Liver (tissue), 3 donors: ENCODE measurements around the gene GSX2.

Experiments used
- JUND ChIP-seq, 2 donors: IDR thresholded peaks; 2 replicates each; pipeline ENCODE4 v1.6.1; 2016; ENCODE audit warnings: antibody characterized with exemption in 2 of 2
- MAX ChIP-seq: IDR thresholded peaks from 2 replicates; pipeline ENCODE4 v1.6.1; 2016; ENCODE audit warnings: antibody characterized with exemption
- NR2F2 ChIP-seq: IDR thresholded peaks from 2 replicates; pipeline ENCODE4 v1.6.1; 2016; ENCODE audit warnings: antibody characterized with exemption
- RAD21 ChIP-seq, 2 donors: IDR thresholded peaks; 2 replicates each; pipeline ENCODE4 v1.6.1; 2016; ENCODE audit warnings: antibody characterized with exemption in 2 of 2, mild to moderate bottlenecking in 2 of 2
- TAF1 ChIP-seq: conservative IDR thresholded peaks from 2 replicates; pipeline ENCODE4 v1.6.1; 2016; ENCODE audit warnings: antibody characterized with exemption, mild to moderate bottlenecking
- YY1 ChIP-seq: IDR thresholded peaks from 2 replicates; pipeline ENCODE4 v1.6.1; 2016; ENCODE audit warnings: antibody characterized with exemption, mild to moderate bottlenecking
- ZBTB33 ChIP-seq: IDR thresholded peaks from 2 replicates; pipeline ENCODE4 v1.6.1; 2016; ENCODE audit warnings: antibody characterized with exemption
- TF ChIP-seq, protein P1 (sequence below): IDR thresholded peaks from 2 replicates; pipeline ENCODE4 v1.6.1; 2016; ENCODE audit warnings: antibody characterized with exemption, mild to moderate bottlenecking
- TF ChIP-seq, protein P2 (sequence below): fragments of 150-350 bp; IDR thresholded peaks from 2 replicates; pipeline ENCODE4 v1.5.1; 2017; ENCODE audit warnings: improper control_type of control experiment, low read depth, low read length; ENCODE audit not compliant: missing input control
- donor health status: healthy.
- donor health status: healthy.

- TF ChIP-seq, protein P1, sequence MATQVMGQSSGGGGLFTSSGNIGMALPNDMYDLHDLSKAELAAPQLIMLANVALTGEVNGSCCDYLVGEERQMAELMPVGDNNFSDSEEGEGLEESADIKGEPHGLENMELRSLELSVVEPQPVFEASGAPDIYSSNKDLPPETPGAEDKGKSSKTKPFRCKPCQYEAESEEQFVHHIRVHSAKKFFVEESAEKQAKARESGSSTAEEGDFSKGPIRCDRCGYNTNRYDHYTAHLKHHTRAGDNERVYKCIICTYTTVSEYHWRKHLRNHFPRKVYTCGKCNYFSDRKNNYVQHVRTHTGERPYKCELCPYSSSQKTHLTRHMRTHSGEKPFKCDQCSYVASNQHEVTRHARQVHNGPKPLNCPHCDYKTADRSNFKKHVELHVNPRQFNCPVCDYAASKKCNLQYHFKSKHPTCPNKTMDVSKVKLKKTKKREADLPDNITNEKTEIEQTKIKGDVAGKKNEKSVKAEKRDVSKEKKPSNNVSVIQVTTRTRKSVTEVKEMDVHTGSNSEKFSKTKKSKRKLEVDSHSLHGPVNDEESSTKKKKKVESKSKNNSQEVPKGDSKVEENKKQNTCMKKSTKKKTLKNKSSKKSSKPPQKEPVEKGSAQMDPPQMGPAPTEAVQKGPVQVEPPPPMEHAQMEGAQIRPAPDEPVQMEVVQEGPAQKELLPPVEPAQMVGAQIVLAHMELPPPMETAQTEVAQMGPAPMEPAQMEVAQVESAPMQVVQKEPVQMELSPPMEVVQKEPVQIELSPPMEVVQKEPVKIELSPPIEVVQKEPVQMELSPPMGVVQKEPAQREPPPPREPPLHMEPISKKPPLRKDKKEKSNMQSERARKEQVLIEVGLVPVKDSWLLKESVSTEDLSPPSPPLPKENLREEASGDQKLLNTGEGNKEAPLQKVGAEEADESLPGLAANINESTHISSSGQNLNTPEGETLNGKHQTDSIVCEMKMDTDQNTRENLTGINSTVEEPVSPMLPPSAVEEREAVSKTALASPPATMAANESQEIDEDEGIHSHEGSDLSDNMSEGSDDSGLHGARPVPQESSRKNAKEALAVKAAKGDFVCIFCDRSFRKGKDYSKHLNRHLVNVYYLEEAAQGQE, result no peak
- TF ChIP-seq, protein P2, sequence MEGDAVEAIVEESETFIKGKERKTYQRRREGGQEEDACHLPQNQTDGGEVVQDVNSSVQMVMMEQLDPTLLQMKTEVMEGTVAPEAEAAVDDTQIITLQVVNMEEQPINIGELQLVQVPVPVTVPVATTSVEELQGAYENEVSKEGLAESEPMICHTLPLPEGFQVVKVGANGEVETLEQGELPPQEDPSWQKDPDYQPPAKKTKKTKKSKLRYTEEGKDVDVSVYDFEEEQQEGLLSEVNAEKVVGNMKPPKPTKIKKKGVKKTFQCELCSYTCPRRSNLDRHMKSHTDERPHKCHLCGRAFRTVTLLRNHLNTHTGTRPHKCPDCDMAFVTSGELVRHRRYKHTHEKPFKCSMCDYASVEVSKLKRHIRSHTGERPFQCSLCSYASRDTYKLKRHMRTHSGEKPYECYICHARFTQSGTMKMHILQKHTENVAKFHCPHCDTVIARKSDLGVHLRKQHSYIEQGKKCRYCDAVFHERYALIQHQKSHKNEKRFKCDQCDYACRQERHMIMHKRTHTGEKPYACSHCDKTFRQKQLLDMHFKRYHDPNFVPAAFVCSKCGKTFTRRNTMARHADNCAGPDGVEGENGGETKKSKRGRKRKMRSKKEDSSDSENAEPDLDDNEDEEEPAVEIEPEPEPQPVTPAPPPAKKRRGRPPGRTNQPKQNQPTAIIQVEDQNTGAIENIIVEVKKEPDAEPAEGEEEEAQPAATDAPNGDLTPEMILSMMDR, result no peak
- no peak for TF ChIP-seq TAF1
- TF ChIP-seq NR2F2, result no peak
- no peak for TF ChIP-seq JUND (IDR thresholded peaks at IDR 0.05)
- no peak for TF ChIP-seq MAX
- no peak for TF ChIP-seq YY1
- TF ChIP-seq ZBTB33, result no peak
- TF ChIP-seq RAD21 (IDR thresholded peaks at IDR 0.05), result no peak
Observed at GRCh38 chr4:54096295-54096962, 3.5 kb upstream of the GSX2 start.
